Right atrium auricular region (tissue), 2 donors: Measurements from ENCODE around the gene KATNB1. TPM values are rescaled to one million over a fixed set of nuclear protein-coding genes. Genes with fewer than 3 reads are reported as not detected.

Experiments
- DNase-seq: peaks from one replicate; pipeline ENCODE4 v3.0.0-alpha.2; 2019; ENCODE audit warnings: low spot score
- H3K27ac ChIP-seq, 2 donors: fragments of 200-600 bp; sonication (generic); 1 replicate in 1 of 2; 2 replicates in 1 of 2; pipeline ENCODE4 v1.5.1; 2016 to 2019
- H3K27me3 ChIP-seq, 2 donors: fragments of 200-600 bp; sonication (generic); one replicate each; pipeline versions ENCODE4 v1.5.1 to v1.6.0; 2017 to 2019
- H3K36me3 ChIP-seq: fragments of 200-600 bp; sonication (generic); one replicate; pipeline ENCODE4 v1.5.1; 2016
- H3K4me1 ChIP-seq, 2 donors: fragments of 200-600 bp; sonication (generic); one replicate each; pipeline versions ENCODE4 v1.5.1 to v1.6.0; 2017 to 2019
- H3K4me3 ChIP-seq, 2 donors: fragments of 200-600 bp; sonication (generic); 1 replicate in 1 of 2; 2 replicates in 1 of 2; pipeline ENCODE4 v1.5.1; 2017 to 2019; ENCODE audit warnings: mild to moderate bottlenecking in 1 of 2, moderate library complexity in 1 of 2
- H3K9me3 ChIP-seq, 2 donors: fragments of 200-600 bp; sonication (generic); one replicate each; pipeline ENCODE4 v1.5.1; 2019
- total RNA-seq, 2 donors: library from RNA; depleted of rRNA; stranded (reverse); fragments of >200 nt; gene quantifications; one replicate each; pipeline ENCODE4 v1.1.0, GENCODE V29; 2016
- TF ChIP-seq, protein P1 (sequence below), 2 donors: fragments of 200-600 bp; sonication (generic); IDR thresholded peaks; one replicate each; pipeline ENCODE4 v1.5.1; 2019; ENCODE audit warnings: antibody characterized with exemption in 2 of 2

The KATNB1 gene
- total RNA-seq, 2 donors from 2014 or later, result 11.7 TPM

DNA sequence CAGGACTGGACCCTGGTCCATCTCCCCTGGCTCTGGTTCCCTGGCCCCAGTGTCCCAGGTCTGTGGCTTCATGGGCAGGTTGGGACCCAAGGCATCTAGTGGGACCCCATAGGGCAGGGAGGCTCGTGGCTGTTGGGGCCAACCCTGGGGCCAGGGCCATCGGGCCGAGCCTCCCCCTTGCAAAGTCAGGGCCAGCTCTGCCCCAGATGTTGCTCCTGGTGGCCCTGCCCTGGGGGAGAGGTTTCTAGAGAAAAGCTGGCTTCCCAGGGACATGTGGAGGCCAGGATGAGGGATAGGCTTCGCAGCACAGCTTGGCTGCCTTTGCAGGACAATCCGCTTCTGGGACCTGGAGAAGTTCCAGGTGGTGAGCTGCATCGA is 16.6 kb downstream of the KATNB1 start:
- TF ChIP-seq, protein P1, sequence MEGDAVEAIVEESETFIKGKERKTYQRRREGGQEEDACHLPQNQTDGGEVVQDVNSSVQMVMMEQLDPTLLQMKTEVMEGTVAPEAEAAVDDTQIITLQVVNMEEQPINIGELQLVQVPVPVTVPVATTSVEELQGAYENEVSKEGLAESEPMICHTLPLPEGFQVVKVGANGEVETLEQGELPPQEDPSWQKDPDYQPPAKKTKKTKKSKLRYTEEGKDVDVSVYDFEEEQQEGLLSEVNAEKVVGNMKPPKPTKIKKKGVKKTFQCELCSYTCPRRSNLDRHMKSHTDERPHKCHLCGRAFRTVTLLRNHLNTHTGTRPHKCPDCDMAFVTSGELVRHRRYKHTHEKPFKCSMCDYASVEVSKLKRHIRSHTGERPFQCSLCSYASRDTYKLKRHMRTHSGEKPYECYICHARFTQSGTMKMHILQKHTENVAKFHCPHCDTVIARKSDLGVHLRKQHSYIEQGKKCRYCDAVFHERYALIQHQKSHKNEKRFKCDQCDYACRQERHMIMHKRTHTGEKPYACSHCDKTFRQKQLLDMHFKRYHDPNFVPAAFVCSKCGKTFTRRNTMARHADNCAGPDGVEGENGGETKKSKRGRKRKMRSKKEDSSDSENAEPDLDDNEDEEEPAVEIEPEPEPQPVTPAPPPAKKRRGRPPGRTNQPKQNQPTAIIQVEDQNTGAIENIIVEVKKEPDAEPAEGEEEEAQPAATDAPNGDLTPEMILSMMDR (IDR thresholded peaks at IDR 0.05), result no peak
- Histone ChIP-seq H3K27me3 (no peaks in the 10 kb centered on the region), H3K4me3 (no peak overlapping the region), H3K9me3 (no peaks in the 10 kb centered on the region), H3K36me3 (peaks cover 24% of the 10 kb centered on the region), H3K27ac (no peak overlapping the region), H3K4me1 (peaks cover 0 to 7% of the 10 kb centered on the region in 2 donors)
- DNase-seq, result no peak

DNA sequence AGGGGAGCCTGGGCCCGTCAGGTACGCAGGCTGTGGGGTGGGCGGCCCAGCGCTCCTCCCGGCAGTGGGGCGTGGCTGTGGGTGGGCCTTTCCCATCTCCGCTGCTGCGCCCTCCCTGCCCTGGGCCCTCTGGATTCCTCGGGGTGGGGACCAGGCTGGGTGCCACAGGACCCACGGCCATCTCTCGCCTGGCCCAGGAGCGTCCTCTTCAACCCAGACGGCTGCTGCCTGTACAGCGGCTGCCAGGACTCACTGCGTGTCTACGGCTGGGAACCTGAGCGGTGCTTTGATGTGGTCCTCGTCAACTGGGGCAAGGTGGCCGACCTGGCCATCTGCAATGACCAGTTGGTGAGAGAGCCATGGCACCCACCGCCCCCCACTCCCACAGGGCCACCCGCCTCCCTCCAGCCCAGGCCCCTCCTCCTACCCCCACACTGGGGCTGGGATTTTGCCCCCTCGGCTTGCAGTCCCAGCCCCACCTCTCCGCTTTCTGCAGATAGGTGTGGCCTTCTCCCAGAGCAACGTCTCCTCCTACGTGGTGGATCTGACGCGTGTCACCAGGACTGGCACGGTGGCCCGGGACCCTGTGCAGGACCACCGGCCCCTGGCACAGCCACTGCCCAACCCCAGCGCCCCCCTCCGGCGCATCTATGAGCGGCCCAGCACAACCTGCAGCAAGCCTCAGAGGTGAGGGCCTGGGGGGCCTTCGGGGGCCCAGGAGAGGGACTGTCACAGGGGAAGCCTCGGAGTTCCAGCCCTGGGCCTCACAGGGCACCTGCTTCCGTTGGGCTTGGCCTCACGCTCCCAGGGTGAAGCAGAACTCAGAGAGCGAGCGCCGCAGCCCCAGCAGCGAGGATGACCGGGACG is 17.2 kb downstream of the KATNB1 start:
- H3K27ac ChIP-seq, result no peak overlapping the region
- DNase-seq, result no peak
- H3K36me3 ChIP-seq, result peaks cover 24% of the 10 kb centered on the region
- TF ChIP-seq, protein P1 (IDR thresholded peaks at IDR 0.05), result no peak
- no peak overlapping the region for H3K4me3 ChIP-seq
- H3K4me1 ChIP-seq, result peaks cover 0 to 13% of the 10 kb centered on the region in 2 donors
- H3K9me3 ChIP-seq, result no peaks in the 10 kb centered on the region
- no peaks in the 10 kb centered on the region for H3K27me3 ChIP-seq

- Histone ChIP-seq H3K36me3 (peaks cover 24% of the 10 kb centered on the region), H3K4me1 (peaks cover 0 to 17% of the 10 kb centered on the region in 2 donors)
- no peak for DNase-seq
These were observed 18.1 kb downstream of the KATNB1 start for GRCh38 chr16:57753448-57754353.

DNA sequence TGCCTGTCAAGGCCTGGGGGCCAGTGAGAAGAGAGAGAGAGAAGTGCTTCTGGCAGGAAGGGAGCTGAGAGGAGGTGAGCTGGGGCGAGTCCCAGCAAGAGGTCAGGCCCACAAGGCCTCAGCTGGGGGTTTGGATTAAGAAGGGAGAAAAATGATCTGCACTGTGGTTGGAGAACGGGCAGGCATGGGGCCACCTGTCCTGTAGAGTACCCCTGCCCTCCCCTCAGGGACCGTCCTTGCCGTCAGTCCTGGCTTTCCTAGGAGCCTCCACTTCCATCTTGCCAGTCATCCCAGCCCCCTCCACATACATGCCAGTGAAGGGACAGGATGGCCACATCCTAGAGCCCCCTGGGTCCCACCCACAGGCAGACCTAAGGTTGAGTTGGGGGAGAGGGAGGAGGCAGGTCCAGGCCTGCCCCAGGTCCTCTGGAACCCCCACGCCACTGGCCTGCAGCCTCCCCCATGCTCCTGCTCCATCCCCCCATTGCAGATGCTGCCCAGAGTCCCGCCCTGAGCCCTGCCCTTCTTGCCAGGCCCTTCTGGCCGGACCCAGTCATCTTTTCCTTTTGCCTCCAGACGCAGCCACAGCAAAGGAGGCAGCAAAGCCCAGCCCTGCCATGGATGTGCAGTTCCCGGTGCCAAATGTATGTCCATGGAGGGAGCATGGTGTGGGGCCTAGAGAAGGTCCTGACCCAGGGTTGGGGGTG is 18.9 kb downstream of the KATNB1 start:
- DNase-seq, result no peak
- Histone ChIP-seq H3K4me3 (no peak overlapping the region), H3K27ac (no peak overlapping the region), H3K4me1 (peaks cover 0 to 17% of the 10 kb centered on the region in 2 donors), H3K9me3 (no peaks in the 10 kb centered on the region), H3K36me3 (peaks cover 27% of the 10 kb centered on the region), H3K27me3 (no peaks in the 10 kb centered on the region)
- TF ChIP-seq, protein P1 (IDR thresholded peaks at IDR 0.05), result no peak

More at GRCh38 chr16:57753448-57754353, 18.1 kb downstream of the KATNB1 start:
- no peaks in the 10 kb centered on the region for H3K27me3 ChIP-seq
- no peaks in the 10 kb centered on the region for H3K9me3 ChIP-seq
- TF ChIP-seq, protein P1 (IDR thresholded peaks at IDR 0.05), result no peak
- no peak overlapping the region for H3K4me3 ChIP-seq
- no peak overlapping the region for H3K27ac ChIP-seq

DNA sequence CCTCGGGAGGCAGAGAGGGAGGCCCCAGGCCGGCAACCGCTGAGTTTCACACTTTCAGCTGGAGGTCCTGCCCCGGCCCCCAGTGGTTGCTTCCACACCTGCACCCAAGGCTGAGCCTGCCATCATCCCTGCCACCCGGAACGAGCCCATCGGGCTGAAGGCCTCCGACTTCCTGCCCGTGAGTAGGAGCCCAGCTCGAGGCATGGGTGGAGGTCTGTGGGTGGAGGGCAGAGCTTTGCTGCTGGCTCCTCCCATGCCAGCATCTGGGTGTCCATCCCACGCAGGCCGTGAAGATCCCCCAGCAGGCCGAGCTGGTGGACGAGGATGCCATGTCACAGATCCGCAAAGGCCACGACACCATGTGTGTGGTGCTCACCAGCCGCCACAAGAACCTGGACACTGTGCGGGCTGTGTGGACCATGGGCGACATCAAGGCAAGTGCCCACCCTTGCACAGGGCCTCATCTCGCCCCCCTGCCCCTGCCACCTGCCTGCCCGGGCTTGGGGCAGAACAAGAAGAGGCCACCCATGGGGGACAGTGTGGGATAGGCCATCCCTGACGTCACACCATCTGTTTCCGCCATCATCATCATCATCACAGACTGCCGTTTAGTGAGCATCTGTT is 19.6 kb downstream of the KATNB1 start:
- Histone ChIP-seq H3K4me3 (no peak overlapping the region), H3K36me3 (peaks cover 34% of the 10 kb centered on the region), H3K4me1 (peaks cover 0 to 17% of the 10 kb centered on the region in 2 donors), H3K27me3 (no peaks in the 10 kb centered on the region), H3K27ac (no peak overlapping the region), H3K9me3 (no peaks in the 10 kb centered on the region)
- TF ChIP-seq, protein P1 (IDR thresholded peaks at IDR 0.05), result no peak
- no peak for DNase-seq
